SH-SY5Y (cell line): ENCODE results near the gene INHBE.

Experiments
- GATA2 ChIP-seq: IDR thresholded peaks from 2 replicates; pipeline ENCODE4 v1.6.1; 2011; ENCODE audit warnings: mild to moderate bottlenecking, low read depth, low read length
- GATA3 ChIP-seq: IDR thresholded peaks from 2 replicates; pipeline ENCODE4 v1.6.1; 2011; ENCODE audit warnings: low read depth, mild to moderate bottlenecking, low read length, moderate library complexity

DNA sequence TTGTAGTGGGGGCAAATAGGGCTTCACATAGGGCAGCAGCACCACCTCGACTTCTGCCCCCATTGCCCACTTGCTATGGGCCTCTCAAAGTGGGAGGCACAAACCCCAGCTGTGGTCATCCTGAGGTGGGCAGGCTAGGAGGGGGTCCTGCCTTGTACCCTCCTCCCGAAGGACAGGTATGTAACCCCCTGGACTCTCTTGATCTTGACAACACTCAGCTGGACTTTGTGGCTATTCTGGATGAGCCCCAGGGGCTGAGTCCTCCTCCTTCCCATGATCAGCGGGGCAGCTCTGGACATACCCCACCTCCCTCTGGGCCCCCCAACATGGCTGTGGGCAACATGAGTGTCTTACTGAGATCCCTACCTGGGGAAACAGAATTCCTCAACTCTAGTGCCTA lies 16.6 kb downstream of the INHBE start:
- no peak for TF ChIP-seq GATA2
- TF ChIP-seq GATA3, result no peak
